H9 (cell line): ENCODE data around the gene HDAC2. TPM values are rescaled to one million over a fixed set of nuclear protein-coding genes. Genes with fewer than 3 reads are reported as not detected.
A peak's percentile ranks its signal among the peaks of the same experiment; 100 is the strongest.

Experiments
- DNase-seq: peaks from one replicate; pipeline ENCODE4 v3.0.0-alpha.2; 2017
- H2AFZ ChIP-seq: one replicate; pipeline ENCODE4 v1.6.1; 2013; ENCODE audit warnings: mild to moderate bottlenecking, low read length, control low read depth, moderate library complexity
- H2AK5ac ChIP-seq: 2 replicates; pipeline ENCODE4 v1.6.1; 2013; ENCODE audit warnings: low read length, control low read depth, mixed read lengths; ENCODE audit not compliant: insufficient read length
- H2BK120ac ChIP-seq: one replicate; pipeline ENCODE4 v1.6.1; 2013; ENCODE audit warnings: low read depth, mild to moderate bottlenecking, low read length, control low read depth, inconsistent platforms; ENCODE audit not compliant: poor library complexity, severe bottlenecking
- H2BK12ac ChIP-seq: 2 replicates; pipeline ENCODE4 v1.6.1; 2013; ENCODE audit warnings: low read length, control low read depth, mixed read lengths, low read depth; ENCODE audit not compliant: insufficient read length
- H2BK15ac ChIP-seq: 2 replicates; pipeline ENCODE4 v1.6.1; 2013; ENCODE audit warnings: low read depth, low read length, control low read depth
- H2BK20ac ChIP-seq: one replicate; pipeline ENCODE4 v1.6.1; 2013; ENCODE audit warnings: low read depth, mild to moderate bottlenecking, low read length, control low read depth, inconsistent platforms; ENCODE audit not compliant: poor library complexity, severe bottlenecking
- H2BK5ac ChIP-seq: 2 replicates; pipeline ENCODE4 v1.6.1; 2013; ENCODE audit warnings: low read length, control low read depth, mixed read lengths; ENCODE audit not compliant: insufficient read length
- H3K14ac ChIP-seq: 2 replicates; pipeline ENCODE4 v1.6.1; 2013; ENCODE audit warnings: low read length, control low read depth; ENCODE audit not compliant: insufficient read depth
- H3K18ac ChIP-seq: 2 replicates; pipeline ENCODE4 v1.6.1; 2013; ENCODE audit warnings: low read depth, mild to moderate bottlenecking, mixed read lengths, low read length, control low read depth; ENCODE audit not compliant: insufficient read length
- H3K23ac ChIP-seq: 2 replicates; pipeline ENCODE4 v1.6.1; 2013; ENCODE audit warnings: low read length, control low read depth, mixed read lengths, low read depth; ENCODE audit not compliant: insufficient read length
- H3K23me2 ChIP-seq: 2 replicates; pipeline ENCODE4 v1.6.1; 2013; ENCODE audit warnings: low read depth, mild to moderate bottlenecking, mixed read lengths, low read length, control low read depth; ENCODE audit not compliant: insufficient read length, poor library complexity, severe bottlenecking
- H3K27ac ChIP-seq: 2 replicates; pipeline ENCODE4 v1.5.1; 2013; ENCODE audit warnings: low read length, control low read depth, mixed read lengths, low read depth; ENCODE audit not compliant: insufficient read length
- H3K27me3 ChIP-seq: 2 replicates; pipeline ENCODE4 v1.6.1; 2013; ENCODE audit warnings: low read length, control low read depth, inconsistent platforms; ENCODE audit not compliant: insufficient read depth
- H3K4ac ChIP-seq: 2 replicates; pipeline ENCODE4 v1.6.1; 2013; ENCODE audit warnings: low read depth, mild to moderate bottlenecking, control low read depth, inconsistent platforms, low read length, moderate library complexity
- H3K4me1 ChIP-seq: 2 replicates; pipeline ENCODE4 v1.6.1; 2013; ENCODE audit warnings: low read length, control low read depth, inconsistent platforms; ENCODE audit not compliant: insufficient read depth
- H3K4me2 ChIP-seq: 2 replicates; pipeline ENCODE4 v1.6.1; 2013; ENCODE audit warnings: low read length, control low read depth, mixed read lengths; ENCODE audit not compliant: insufficient read length, insufficient read depth
- H3K56ac ChIP-seq: 2 replicates; pipeline ENCODE4 v1.6.1; 2013; ENCODE audit warnings: low read depth, mild to moderate bottlenecking, mixed read lengths, low read length, control low read depth; ENCODE audit not compliant: insufficient read length
- H3K79me1 ChIP-seq: 2 replicates; pipeline ENCODE4 v1.6.1; 2013; ENCODE audit warnings: low read depth, mild to moderate bottlenecking, moderate library complexity, low read length, control low read depth, inconsistent platforms; ENCODE audit not compliant: insufficient read depth, poor library complexity, severe bottlenecking
- H3K79me2 ChIP-seq: 2 replicates; pipeline ENCODE4 v1.6.1; 2013; ENCODE audit warnings: low read length, control low read depth, inconsistent platforms; ENCODE audit not compliant: insufficient read depth
- H3K9ac ChIP-seq: 2 replicates; pipeline ENCODE4 v1.6.1; 2013; ENCODE audit warnings: low read length, control low read depth, mixed read lengths; ENCODE audit not compliant: insufficient read length; ENCODE audit errors: extremely low read depth
- H3K9me3 ChIP-seq: one replicate; pipeline ENCODE4 v1.6.1; 2013; ENCODE audit warnings: low read depth, low read length, inconsistent platforms; ENCODE audit not compliant: control insufficient read depth
- H3T11ph ChIP-seq: one replicate; pipeline ENCODE4 v1.6.1; 2013; ENCODE audit warnings: mild to moderate bottlenecking, low read length, control low read depth, inconsistent platforms
- H4K20me1 ChIP-seq: one replicate; pipeline ENCODE4 v1.6.1; 2013; ENCODE audit not compliant: control insufficient read depth, insufficient read length, insufficient read depth
- H4K5ac ChIP-seq: 2 replicates; pipeline ENCODE4 v1.6.1; 2013; ENCODE audit warnings: low read depth, mild to moderate bottlenecking, mixed read lengths, low read length, control low read depth; ENCODE audit not compliant: insufficient read length
- H4K8ac ChIP-seq: replicated peaks from 2 replicates; pipeline ENCODE4 v1.6.1; 2013; ENCODE audit warnings: low read length, control low read depth, mixed read lengths, low read depth; ENCODE audit not compliant: insufficient read length
- H4K91ac ChIP-seq: 2 replicates; pipeline ENCODE4 v1.6.1; 2013; ENCODE audit warnings: low read depth, mild to moderate bottlenecking, moderate library complexity, mixed read lengths, low read length, control low read depth; ENCODE audit not compliant: insufficient read length
- H3K27ac Mint-ChIP-seq, 3 experiments: 2 replicates in 2 of 3; 3 replicates in 1 of 3; pipeline ENCODE4 v1.8.0; 2020 to 2021; ENCODE audit warnings: mixed read lengths in 3 of 3, mild to moderate bottlenecking in 1 of 3, moderate library complexity in 1 of 3
- H3K27me3 Mint-ChIP-seq: 2 replicates; pipeline ENCODE4 v1.8.0; 2021; ENCODE audit warnings: low read depth, mild to moderate bottlenecking, moderate library complexity, mixed read lengths
- H3K36me3 Mint-ChIP-seq, 3 experiments: 2 replicates in 2 of 3; 3 replicates in 1 of 3; pipeline ENCODE4 v1.8.0; 2020 to 2021; ENCODE audit warnings: low read depth in 3 of 3, mixed read lengths in 3 of 3; ENCODE audit not compliant: insufficient read depth in 1 of 3
- H3K4me1 Mint-ChIP-seq, 2 experiments: 2 replicates each; pipeline ENCODE4 v1.8.0; 2020; ENCODE audit warnings: mixed read lengths in 2 of 2
- H3K4me3 Mint-ChIP-seq, 2 experiments: 2 replicates in 1 of 2; 3 replicates in 1 of 2; pipeline ENCODE4 v1.8.0; 2020 to 2021; ENCODE audit warnings: mild to moderate bottlenecking in 2 of 2, mixed read lengths in 2 of 2, moderate library complexity in 1 of 2
- H3K9me3 Mint-ChIP-seq, 2 experiments: 2 replicates in 1 of 2; 3 replicates in 1 of 2; pipeline ENCODE4 v1.8.0; 2020; ENCODE audit warnings: mild to moderate bottlenecking in 2 of 2, mixed read lengths in 2 of 2, moderate library complexity in 1 of 2
- total RNA-seq: library from RNA; stranded (reverse); gene quantifications from 2 replicates; pipeline ENCODE4 v1.2.1, GENCODE V29; 2021
- TF ChIP-seq, protein P1 (sequence below): fragments of 200-600 bp; sonication (generic); conservative IDR thresholded peaks from 3 replicates; pipeline ENCODE4 v1.8.0; 2021; ENCODE audit warnings: antibody characterized with exemption, mild to moderate bottlenecking

The HDAC2 gene
- total RNA-seq, 1 experiment from 2014 or later, result 330 TPM

DNA sequence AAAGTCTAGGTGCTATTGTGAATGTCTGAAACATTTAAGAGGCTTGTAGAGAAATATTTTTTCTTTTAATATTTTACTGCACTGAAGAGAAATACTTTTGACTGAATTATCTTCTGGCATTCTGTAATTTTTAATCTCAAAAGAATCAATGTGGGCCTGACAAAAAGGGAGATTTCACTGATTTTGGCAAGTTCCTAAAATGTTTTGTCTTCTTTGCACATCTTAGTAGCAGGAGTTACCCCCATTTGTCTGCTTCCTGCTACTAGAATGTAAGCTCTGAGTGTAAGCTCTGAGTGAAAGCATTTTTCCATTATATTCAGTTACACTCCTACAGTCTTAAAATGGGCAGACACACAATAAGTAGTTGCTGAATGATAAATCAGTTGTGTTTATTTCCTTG, 31.1 kb downstream of the HDAC2 start:
- no peak overlapping the region for H4K91ac ChIP-seq
- H3K36me3 Mint-ChIP-seq, result peaks cover 44 to 67% (median 65%) of the 10 kb centered on the region in 3 experiments; a peak in 6 of 7 replicates
- no peak overlapping the region for H3K56ac ChIP-seq
- H2BK120ac ChIP-seq, result no peak overlapping the region
- H2BK15ac ChIP-seq, result no peak overlapping the region
- no peaks in the 10 kb centered on the region for H4K20me1 ChIP-seq
- no peak overlapping the region for H3K18ac ChIP-seq
- no peak overlapping the region for H3K23ac ChIP-seq
- H3K14ac ChIP-seq, result no peak overlapping the region
- peaks cover 2% of the 10 kb centered on the region for H3K79me1 ChIP-seq
- H3K79me2 ChIP-seq, result no peaks in the 10 kb centered on the region
- H3K23me2 ChIP-seq, result no peaks in the 10 kb centered on the region
- TF ChIP-seq, protein P1, sequence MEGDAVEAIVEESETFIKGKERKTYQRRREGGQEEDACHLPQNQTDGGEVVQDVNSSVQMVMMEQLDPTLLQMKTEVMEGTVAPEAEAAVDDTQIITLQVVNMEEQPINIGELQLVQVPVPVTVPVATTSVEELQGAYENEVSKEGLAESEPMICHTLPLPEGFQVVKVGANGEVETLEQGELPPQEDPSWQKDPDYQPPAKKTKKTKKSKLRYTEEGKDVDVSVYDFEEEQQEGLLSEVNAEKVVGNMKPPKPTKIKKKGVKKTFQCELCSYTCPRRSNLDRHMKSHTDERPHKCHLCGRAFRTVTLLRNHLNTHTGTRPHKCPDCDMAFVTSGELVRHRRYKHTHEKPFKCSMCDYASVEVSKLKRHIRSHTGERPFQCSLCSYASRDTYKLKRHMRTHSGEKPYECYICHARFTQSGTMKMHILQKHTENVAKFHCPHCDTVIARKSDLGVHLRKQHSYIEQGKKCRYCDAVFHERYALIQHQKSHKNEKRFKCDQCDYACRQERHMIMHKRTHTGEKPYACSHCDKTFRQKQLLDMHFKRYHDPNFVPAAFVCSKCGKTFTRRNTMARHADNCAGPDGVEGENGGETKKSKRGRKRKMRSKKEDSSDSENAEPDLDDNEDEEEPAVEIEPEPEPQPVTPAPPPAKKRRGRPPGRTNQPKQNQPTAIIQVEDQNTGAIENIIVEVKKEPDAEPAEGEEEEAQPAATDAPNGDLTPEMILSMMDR, result no peak
- H2AK5ac ChIP-seq, result no peak overlapping the region
- no peak overlapping the region for H3T11ph ChIP-seq
- DNase-seq, result no peak
- no peak overlapping the region for H2AFZ ChIP-seq
- H2BK5ac ChIP-seq, result no peak overlapping the region
- H2BK20ac ChIP-seq, result no peak overlapping the region
- no peaks in the 10 kb centered on the region for H3K4me1 ChIP-seq
- no peaks in the 10 kb centered on the region for H3K27me3 ChIP-seq
- peak overlapping the region in 1 of 3 experiments; percentile 70; a peak in 1 of 7 replicates for H3K27ac Mint-ChIP-seq
- H3K27me3 Mint-ChIP-seq, result no peaks in the 10 kb centered on the region
- no peak overlapping the region for H4K5ac ChIP-seq
- no peak overlapping the region for H3K9ac ChIP-seq
- H3K4me1 Mint-ChIP-seq, result no peaks in the 10 kb centered on the region
- H2BK12ac ChIP-seq, result no peak overlapping the region
- H3K4ac ChIP-seq, result no peak overlapping the region
- no peak overlapping the region for H4K8ac ChIP-seq
- H3K4me3 Mint-ChIP-seq, result no peak overlapping the region
- no peaks in the 10 kb centered on the region for H3K9me3 ChIP-seq
- H3K27ac ChIP-seq, result no peak overlapping the region
- H3K9me3 Mint-ChIP-seq, result no peaks in the 10 kb centered on the region
- no peak overlapping the region for H3K4me2 ChIP-seq
